H9 (cell line): ENCODE data around the gene ENOX1. TPM values are rescaled to one million over a fixed set of nuclear protein-coding genes. Genes with fewer than 3 reads are reported as not detected.

Source experiments
- DNase-seq: peaks from one replicate; pipeline ENCODE4 v3.0.0-alpha.2; 2017
- H2AFZ ChIP-seq: one replicate; pipeline ENCODE4 v1.6.1; 2013; ENCODE audit warnings: mild to moderate bottlenecking, low read length, control low read depth, moderate library complexity
- H2AK5ac ChIP-seq: 2 replicates; pipeline ENCODE4 v1.6.1; 2013; ENCODE audit warnings: low read length, control low read depth, mixed read lengths; ENCODE audit not compliant: insufficient read length
- H2BK120ac ChIP-seq: one replicate; pipeline ENCODE4 v1.6.1; 2013; ENCODE audit warnings: low read depth, mild to moderate bottlenecking, low read length, control low read depth, inconsistent platforms; ENCODE audit not compliant: poor library complexity, severe bottlenecking
- H2BK12ac ChIP-seq: 2 replicates; pipeline ENCODE4 v1.6.1; 2013; ENCODE audit warnings: low read length, control low read depth, mixed read lengths, low read depth; ENCODE audit not compliant: insufficient read length
- H2BK15ac ChIP-seq: 2 replicates; pipeline ENCODE4 v1.6.1; 2013; ENCODE audit warnings: low read depth, low read length, control low read depth
- H2BK20ac ChIP-seq: one replicate; pipeline ENCODE4 v1.6.1; 2013; ENCODE audit warnings: low read depth, mild to moderate bottlenecking, low read length, control low read depth, inconsistent platforms; ENCODE audit not compliant: poor library complexity, severe bottlenecking
- H2BK5ac ChIP-seq: 2 replicates; pipeline ENCODE4 v1.6.1; 2013; ENCODE audit warnings: low read length, control low read depth, mixed read lengths; ENCODE audit not compliant: insufficient read length
- H3K14ac ChIP-seq: 2 replicates; pipeline ENCODE4 v1.6.1; 2013; ENCODE audit warnings: low read length, control low read depth; ENCODE audit not compliant: insufficient read depth
- H3K18ac ChIP-seq: 2 replicates; pipeline ENCODE4 v1.6.1; 2013; ENCODE audit warnings: low read depth, mild to moderate bottlenecking, mixed read lengths, low read length, control low read depth; ENCODE audit not compliant: insufficient read length
- H3K23ac ChIP-seq: 2 replicates; pipeline ENCODE4 v1.6.1; 2013; ENCODE audit warnings: low read length, control low read depth, mixed read lengths, low read depth; ENCODE audit not compliant: insufficient read length
- H3K23me2 ChIP-seq: 2 replicates; pipeline ENCODE4 v1.6.1; 2013; ENCODE audit warnings: low read depth, mild to moderate bottlenecking, mixed read lengths, low read length, control low read depth; ENCODE audit not compliant: insufficient read length, poor library complexity, severe bottlenecking
- H3K27ac ChIP-seq: 2 replicates; pipeline ENCODE4 v1.5.1; 2013; ENCODE audit warnings: low read length, control low read depth, mixed read lengths, low read depth; ENCODE audit not compliant: insufficient read length
- H3K27me3 ChIP-seq: 2 replicates; pipeline ENCODE4 v1.6.1; 2013; ENCODE audit warnings: low read length, control low read depth, inconsistent platforms; ENCODE audit not compliant: insufficient read depth
- H3K4ac ChIP-seq: 2 replicates; pipeline ENCODE4 v1.6.1; 2013; ENCODE audit warnings: low read depth, mild to moderate bottlenecking, control low read depth, inconsistent platforms, low read length, moderate library complexity
- H3K4me1 ChIP-seq: 2 replicates; pipeline ENCODE4 v1.6.1; 2013; ENCODE audit warnings: low read length, control low read depth, inconsistent platforms; ENCODE audit not compliant: insufficient read depth
- H3K4me2 ChIP-seq: 2 replicates; pipeline ENCODE4 v1.6.1; 2013; ENCODE audit warnings: low read length, control low read depth, mixed read lengths; ENCODE audit not compliant: insufficient read length, insufficient read depth
- H3K56ac ChIP-seq: 2 replicates; pipeline ENCODE4 v1.6.1; 2013; ENCODE audit warnings: low read depth, mild to moderate bottlenecking, mixed read lengths, low read length, control low read depth; ENCODE audit not compliant: insufficient read length
- H3K79me1 ChIP-seq: 2 replicates; pipeline ENCODE4 v1.6.1; 2013; ENCODE audit warnings: low read depth, mild to moderate bottlenecking, moderate library complexity, low read length, control low read depth, inconsistent platforms; ENCODE audit not compliant: insufficient read depth, poor library complexity, severe bottlenecking
- H3K79me2 ChIP-seq: 2 replicates; pipeline ENCODE4 v1.6.1; 2013; ENCODE audit warnings: low read length, control low read depth, inconsistent platforms; ENCODE audit not compliant: insufficient read depth
- H3K9ac ChIP-seq: 2 replicates; pipeline ENCODE4 v1.6.1; 2013; ENCODE audit warnings: low read length, control low read depth, mixed read lengths; ENCODE audit not compliant: insufficient read length; ENCODE audit errors: extremely low read depth
- H3K9me3 ChIP-seq: one replicate; pipeline ENCODE4 v1.6.1; 2013; ENCODE audit warnings: low read depth, low read length, inconsistent platforms; ENCODE audit not compliant: control insufficient read depth
- H3T11ph ChIP-seq: one replicate; pipeline ENCODE4 v1.6.1; 2013; ENCODE audit warnings: mild to moderate bottlenecking, low read length, control low read depth, inconsistent platforms
- H4K20me1 ChIP-seq: one replicate; pipeline ENCODE4 v1.6.1; 2013; ENCODE audit not compliant: control insufficient read depth, insufficient read length, insufficient read depth
- H4K5ac ChIP-seq: 2 replicates; pipeline ENCODE4 v1.6.1; 2013; ENCODE audit warnings: low read depth, mild to moderate bottlenecking, mixed read lengths, low read length, control low read depth; ENCODE audit not compliant: insufficient read length
- H4K8ac ChIP-seq: replicated peaks from 2 replicates; pipeline ENCODE4 v1.6.1; 2013; ENCODE audit warnings: low read length, control low read depth, mixed read lengths, low read depth; ENCODE audit not compliant: insufficient read length
- H4K91ac ChIP-seq: 2 replicates; pipeline ENCODE4 v1.6.1; 2013; ENCODE audit warnings: low read depth, mild to moderate bottlenecking, moderate library complexity, mixed read lengths, low read length, control low read depth; ENCODE audit not compliant: insufficient read length
- H3K27ac Mint-ChIP-seq, 3 experiments: 2 replicates in 2 of 3; 3 replicates in 1 of 3; pipeline ENCODE4 v1.8.0; 2020 to 2021; ENCODE audit warnings: mixed read lengths in 3 of 3, mild to moderate bottlenecking in 1 of 3, moderate library complexity in 1 of 3
- H3K27me3 Mint-ChIP-seq: 2 replicates; pipeline ENCODE4 v1.8.0; 2021; ENCODE audit warnings: low read depth, mild to moderate bottlenecking, moderate library complexity, mixed read lengths
- H3K36me3 Mint-ChIP-seq, 3 experiments: 2 replicates in 2 of 3; 3 replicates in 1 of 3; pipeline ENCODE4 v1.8.0; 2020 to 2021; ENCODE audit warnings: low read depth in 3 of 3, mixed read lengths in 3 of 3; ENCODE audit not compliant: insufficient read depth in 1 of 3
- H3K4me1 Mint-ChIP-seq, 2 experiments: 2 replicates each; pipeline ENCODE4 v1.8.0; 2020; ENCODE audit warnings: mixed read lengths in 2 of 2
- H3K4me3 Mint-ChIP-seq, 2 experiments: 2 replicates in 1 of 2; 3 replicates in 1 of 2; pipeline ENCODE4 v1.8.0; 2020 to 2021; ENCODE audit warnings: mild to moderate bottlenecking in 2 of 2, mixed read lengths in 2 of 2, moderate library complexity in 1 of 2
- H3K9me3 Mint-ChIP-seq, 2 experiments: 2 replicates in 1 of 2; 3 replicates in 1 of 2; pipeline ENCODE4 v1.8.0; 2020; ENCODE audit warnings: mild to moderate bottlenecking in 2 of 2, mixed read lengths in 2 of 2, moderate library complexity in 1 of 2
- WGBS: extraction: QIAGEN DNeasy Blood & Tissue Kit; methylation state at CpG from one replicate; pipeline ENCODE4 v1.1.7; 2013; ENCODE audit warnings: missing lambda C conversion rate, low lambda C conversion rate, mixed read lengths; ENCODE audit not compliant: insufficient read length; ENCODE audit errors: extremely low coverage; 5-methylcytosine and 5-hydroxymethylcytosine counted together
- total RNA-seq: library from RNA; stranded (reverse); gene quantifications from 2 replicates; pipeline ENCODE4 v1.2.1, GENCODE V29; 2021
- TF ChIP-seq, protein P1 (sequence below): fragments of 200-600 bp; sonication (generic); conservative IDR thresholded peaks from 3 replicates; pipeline ENCODE4 v1.8.0; 2021; ENCODE audit warnings: antibody characterized with exemption, mild to moderate bottlenecking

The ENOX1 gene
- total RNA-seq, 1 experiment from 2014 or later = 0.24 TPM

GRCh38 chr13:43693639-43694038, 93.1 kb downstream of the ENOX1 start:
- Mint-ChIP-seq H3K9me3 (no peaks in the 10 kb centered on the region; a peak in 1 of 5 replicates), H3K4me1 (peaks cover 18% of the 10 kb centered on the region in 2 experiments), H3K36me3 (no peaks in the 10 kb centered on the region), H3K4me3 (no peak overlapping the region), H3K27me3 (peaks cover 2% of the 10 kb centered on the region; the same call in 1 of the 2 replicates), H3K27ac (no peak overlapping the region)
- Histone ChIP-seq H4K20me1 (no peaks in the 10 kb centered on the region), H3K23ac (no peak overlapping the region), H3K79me2 (no peaks in the 10 kb centered on the region), H2BK12ac (no peak overlapping the region), H2BK20ac (no peak overlapping the region), H3T11ph (no peak overlapping the region), H4K5ac (no peak overlapping the region), H2BK5ac (no peak overlapping the region), H3K4me1 (no peaks in the 10 kb centered on the region; the same call in 1 of the 2 replicates), H4K8ac (no peak overlapping the region), H4K91ac (no peak overlapping the region), H3K18ac (no peak overlapping the region), H3K4me2 (no peak overlapping the region), H3K27ac (no peak overlapping the region), H2BK120ac (no peak overlapping the region), H3K79me1 (no peaks in the 10 kb centered on the region), H3K14ac (no peak overlapping the region), H3K56ac (no peak overlapping the region), H3K27me3 (no peaks in the 10 kb centered on the region), H3K9ac (no peak overlapping the region), H2BK15ac (no peak overlapping the region), H3K4ac (no peak overlapping the region), H3K9me3 (no peaks in the 10 kb centered on the region), H3K23me2 (no peaks in the 10 kb centered on the region), H2AK5ac (no peak overlapping the region), H2AFZ (no peak overlapping the region)
- DNase-seq = no peak
- WGBS = 100% methylated on average over 1 of the region's 2 CpGs
- TF ChIP-seq, protein P1, sequence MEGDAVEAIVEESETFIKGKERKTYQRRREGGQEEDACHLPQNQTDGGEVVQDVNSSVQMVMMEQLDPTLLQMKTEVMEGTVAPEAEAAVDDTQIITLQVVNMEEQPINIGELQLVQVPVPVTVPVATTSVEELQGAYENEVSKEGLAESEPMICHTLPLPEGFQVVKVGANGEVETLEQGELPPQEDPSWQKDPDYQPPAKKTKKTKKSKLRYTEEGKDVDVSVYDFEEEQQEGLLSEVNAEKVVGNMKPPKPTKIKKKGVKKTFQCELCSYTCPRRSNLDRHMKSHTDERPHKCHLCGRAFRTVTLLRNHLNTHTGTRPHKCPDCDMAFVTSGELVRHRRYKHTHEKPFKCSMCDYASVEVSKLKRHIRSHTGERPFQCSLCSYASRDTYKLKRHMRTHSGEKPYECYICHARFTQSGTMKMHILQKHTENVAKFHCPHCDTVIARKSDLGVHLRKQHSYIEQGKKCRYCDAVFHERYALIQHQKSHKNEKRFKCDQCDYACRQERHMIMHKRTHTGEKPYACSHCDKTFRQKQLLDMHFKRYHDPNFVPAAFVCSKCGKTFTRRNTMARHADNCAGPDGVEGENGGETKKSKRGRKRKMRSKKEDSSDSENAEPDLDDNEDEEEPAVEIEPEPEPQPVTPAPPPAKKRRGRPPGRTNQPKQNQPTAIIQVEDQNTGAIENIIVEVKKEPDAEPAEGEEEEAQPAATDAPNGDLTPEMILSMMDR = no peak
